Endothelial cell of umbilical vein (primary cell): ENCODE data around the gene CC2D2A.

Experiments
- CTCF ChIP-seq, 2 donors: IDR thresholded peaks; 1 replicate in 1 of 2; 2 replicates in 1 of 2; pipeline ENCODE4 v1.5.1; 2011; ENCODE audit warnings: low read length in 2 of 2, mild to moderate bottlenecking in 2 of 2, moderate library complexity in 2 of 2, control low read depth in 1 of 2, inconsistent platforms in 1 of 2, low read depth in 1 of 2; ENCODE audit not compliant: insufficient read depth in 1 of 2; ENCODE audit errors: extremely low read depth in 1 of 2
- MAX ChIP-seq: IDR thresholded peaks from 2 replicates; pipeline ENCODE4 v1.6.1; 2011; ENCODE audit not compliant: insufficient read depth, insufficient read length
- POLR2AphosphoS5 ChIP-seq: IDR thresholded peaks from 2 replicates; pipeline ENCODE4 v1.6.1; 2012; ENCODE audit warnings: low read depth, mild to moderate bottlenecking, control low read depth, low read length, moderate library complexity; ENCODE audit not compliant: insufficient read depth

GRCh38 chr4:15489551-15489950 lies 19.9 kb downstream of the CC2D2A start:
- no peak for TF ChIP-seq CTCF (IDR thresholded peaks at IDR 0.05; ENCODE audit: extremely low read depth in 1 of 2, insufficient read depth in 1 of 2, low read depth in 1 of 2, low read length in 2 of 2)
- no peak for TF ChIP-seq MAX
- TF ChIP-seq POLR2AphosphoS5 = no peak
